GM21423 (cell line): Measurements from ENCODE around the gene NEK11.

Experiments used
- ATAC-seq: cut with Tn5 transposase; IDR thresholded peaks from one replicate; pipeline ENCODE4 v1.9.1; 2021; ENCODE audit warnings: mild to moderate bottlenecking, moderate library complexity; ENCODE audit not compliant: unreplicated experiment

Gene NEK11

GRCh38 chr3:131393868-131394267, 367.2 kb downstream of the NEK11 start:
- no peak for ATAC-seq

GRCh38 chr3:131394400-131394799, 367.7 kb downstream of the NEK11 start:
- no peak for ATAC-seq

GRCh38 chr3:131396170-131396569, 369.5 kb downstream of the NEK11 start:
- ATAC-seq = no peak

- no peak for ATAC-seq
These were observed 371.2 kb downstream of the NEK11 start for GRCh38 chr3:131397889-131398288.
